Measurements from ENCODE around the gene RTL5. TPM values are rescaled to one million over a fixed set of nuclear protein-coding genes. Genes with fewer than 3 reads are reported as not detected.

Gene RTL5
- total RNA-seq, 2 experiments from 2014 or later = not detected

DNA sequence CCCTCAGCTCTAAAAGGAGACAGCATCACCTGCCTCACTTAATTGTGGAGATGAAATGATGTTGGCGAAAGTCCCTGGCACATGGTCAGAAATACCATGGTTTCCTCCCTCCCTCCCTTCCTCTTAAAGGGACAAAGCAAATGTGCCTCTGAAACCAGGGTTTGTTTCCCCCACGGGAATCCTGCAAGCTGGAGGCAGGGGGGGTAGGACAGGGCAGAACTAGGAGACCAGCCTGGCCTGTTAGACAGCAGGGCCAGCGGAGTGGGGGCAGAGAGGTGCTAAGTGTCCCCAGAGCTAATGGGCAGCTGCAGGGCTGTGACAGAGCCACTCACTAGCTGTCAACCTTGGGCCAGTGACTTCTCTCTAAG, 5.7 kb downstream of the RTL5 start:
- POLR2A ChIA-PET = no interaction called here
- intact Hi-C loops (cut with micrococcal nuclease; ENCODE audit: unreplicated experiment) = loop anchor here (5.0 kb wide), 1 partner anchor 129 kb away; no protein-coding TSS in a partner anchor
- no peak overlapping the region for H3K4me2 ChIP-seq (ENCODE audit: low read length)

DNA sequence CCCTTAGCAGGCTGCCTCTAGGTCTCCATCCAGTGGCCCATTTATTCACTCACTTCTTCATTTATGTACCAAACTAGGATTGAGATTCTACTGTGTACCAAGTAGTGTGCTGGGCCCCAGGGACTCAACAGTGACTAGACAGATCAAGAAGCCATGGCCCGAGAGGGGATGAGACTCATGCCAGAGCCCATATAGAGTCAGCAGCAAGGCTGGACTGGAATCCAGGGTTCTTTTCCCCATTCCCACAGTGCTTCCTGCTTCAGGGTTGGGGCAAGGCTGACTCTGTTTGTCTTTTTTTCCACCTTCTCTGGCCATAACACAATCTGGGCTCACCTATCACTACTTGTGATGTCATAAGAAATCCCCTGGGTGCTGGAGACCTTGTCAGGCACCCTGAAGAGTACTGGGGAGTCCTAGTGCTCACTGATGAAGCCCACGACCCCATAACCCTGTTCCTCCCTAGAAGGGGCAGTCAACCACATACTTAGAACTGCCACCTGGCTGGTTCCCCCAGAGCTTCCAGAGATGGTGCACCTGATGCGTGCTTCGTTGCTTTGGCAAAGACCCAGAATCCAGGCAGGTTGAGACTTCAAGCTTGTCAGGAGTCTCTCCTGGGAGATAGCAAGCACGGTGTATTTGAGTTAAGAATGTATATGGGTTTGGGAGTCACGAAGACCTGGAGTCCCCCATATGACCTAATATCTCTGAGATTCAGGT, 6.2 kb downstream of the RTL5 start:
- intact Hi-C loops (cut with micrococcal nuclease; ENCODE audit: unreplicated experiment) = loop anchor here (5.0 kb wide), 1 partner anchor 128 kb away; no protein-coding TSS in a partner anchor
- Histone ChIP-seq H4K20me1 (ENCODE audit: insufficient read depth, low read length) (no peaks in the 10 kb centered on the region), H3K79me2 (ENCODE audit: insufficient read depth, low read depth, low read length) (no peaks in the 10 kb centered on the region), H3K9me3 (ENCODE audit: low read length) (no peaks in the 10 kb centered on the region), H3K9me2 (ENCODE audit: insufficient read depth, low read length) (no peaks in the 10 kb centered on the region), H3K4me2 (ENCODE audit: low read length) (no peak overlapping the region), H3K4me1 (ENCODE audit: insufficient read depth, low read length, poor library complexity, severe bottlenecking) (no peaks in the 10 kb centered on the region), H3K4me3 (ENCODE audit: low read depth, low read length, poor library complexity, severe bottlenecking) (no peak overlapping the region), H3K27ac (ENCODE audit: low read depth, low read length, poor library complexity, severe bottlenecking) (no peak overlapping the region), H2AFZ (ENCODE audit: low read length) (no peak overlapping the region), H3K36me3 (ENCODE audit: insufficient read depth, low read length) (no peaks in the 10 kb centered on the region)
- DNase-seq (ENCODE audit: low spot score) = no peak
- ChIA-PET CTCF (ENCODE audit: unreplicated experiment) (no interaction called here), POLR2A (no interaction called here)
- BruUV-seq (replicated peaks) = no TSS peak
- TF ChIP-seq EZH2phosphoT487 (IDR thresholded peaks at IDR 0.05; ENCODE audit: borderline replicate concordance, low read depth, low read length) (no peak), CTCF (conservative IDR thresholded peaks at IDR 0.05; ENCODE audit: low read length) (no peak)

More for the DNA sequence above, 5.7 kb downstream of the RTL5 start:
- Histone ChIP-seq H3K79me2 (ENCODE audit: insufficient read depth, low read depth, low read length) (no peaks in the 10 kb centered on the region), H3K4me3 (ENCODE audit: low read depth, low read length, poor library complexity, severe bottlenecking) (no peak overlapping the region), H2AFZ (ENCODE audit: low read length) (no peak overlapping the region), H3K9me3 (ENCODE audit: low read length) (no peaks in the 10 kb centered on the region), H3K9me2 (ENCODE audit: insufficient read depth, low read length) (no peaks in the 10 kb centered on the region), H3K27ac (ENCODE audit: low read depth, low read length, poor library complexity, severe bottlenecking) (no peak overlapping the region), H3K36me3 (ENCODE audit: insufficient read depth, low read length) (no peaks in the 10 kb centered on the region), H4K20me1 (ENCODE audit: insufficient read depth, low read length) (no peaks in the 10 kb centered on the region), H3K4me1 (ENCODE audit: insufficient read depth, low read length, poor library complexity, severe bottlenecking) (no peaks in the 10 kb centered on the region)
- TF ChIP-seq EZH2phosphoT487 (IDR thresholded peaks at IDR 0.05; ENCODE audit: borderline replicate concordance, low read depth, low read length) (no peak), CTCF (conservative IDR thresholded peaks at IDR 0.05; ENCODE audit: low read length) (no peak)
- no peak for DNase-seq (ENCODE audit: low spot score)
- BruUV-seq (replicated peaks) = no TSS peak
- CTCF ChIA-PET (ENCODE audit: unreplicated experiment) = no interaction called here

DNA sequence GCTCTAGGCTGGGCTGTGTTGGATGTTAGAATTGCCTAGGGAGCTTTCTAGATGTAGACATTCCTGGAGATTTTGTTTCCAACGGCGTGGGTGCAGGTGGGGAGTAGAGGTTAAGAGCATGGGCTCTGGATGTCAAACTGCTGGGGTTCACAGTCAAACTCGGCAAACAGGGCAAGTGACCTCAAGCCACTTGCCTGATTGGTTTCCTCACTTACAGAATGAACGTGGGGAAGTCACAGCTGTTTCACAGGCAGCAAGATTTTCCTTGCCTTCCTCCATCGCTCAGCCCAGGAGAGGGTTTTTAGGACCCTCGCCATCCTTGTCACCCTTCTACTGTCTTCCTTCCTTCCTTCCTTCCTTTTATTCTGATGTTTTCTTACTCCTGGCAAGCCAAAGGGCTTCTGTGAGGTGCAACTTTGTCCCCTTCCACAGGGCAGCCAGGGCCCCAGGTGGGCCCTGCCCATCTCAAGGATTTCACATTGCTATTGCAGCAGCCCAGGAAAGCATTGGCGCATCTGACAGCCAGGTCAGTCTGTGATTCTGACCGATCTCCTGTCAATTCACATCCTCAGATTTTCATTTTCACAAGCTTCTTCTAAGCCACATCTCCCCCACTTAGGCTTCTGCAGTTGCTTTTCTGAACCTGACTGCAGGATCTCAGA, 7.0 kb downstream of the RTL5 start:
- no peak overlapping the region for H3K27ac ChIP-seq (ENCODE audit: low read depth, low read length, poor library complexity, severe bottlenecking)
- H3K9me3 ChIP-seq (ENCODE audit: low read length) = no peaks in the 10 kb centered on the region
- no peaks in the 10 kb centered on the region for H3K79me2 ChIP-seq (ENCODE audit: insufficient read depth, low read depth, low read length)
- intact Hi-C loops (cut with micrococcal nuclease; ENCODE audit: unreplicated experiment) = loop anchor here (5.0 kb wide), 1 partner anchor 127 kb away; no protein-coding TSS in a partner anchor
- BruUV-seq (replicated peaks) = no TSS peak
- POLR2A ChIA-PET = no interaction called here
- H3K4me2 ChIP-seq (ENCODE audit: low read length) = no peak overlapping the region
- no peaks in the 10 kb centered on the region for H3K9me2 ChIP-seq (ENCODE audit: insufficient read depth, low read length)
- H3K4me3 ChIP-seq (ENCODE audit: low read depth, low read length, poor library complexity, severe bottlenecking) = no peak overlapping the region
- no peaks in the 10 kb centered on the region for H3K4me1 ChIP-seq (ENCODE audit: insufficient read depth, low read length, poor library complexity, severe bottlenecking)
- DNase-seq (ENCODE audit: low spot score) = no peak
- no peaks in the 10 kb centered on the region for H3K36me3 ChIP-seq (ENCODE audit: insufficient read depth, low read length)
- no peaks in the 10 kb centered on the region for H4K20me1 ChIP-seq (ENCODE audit: insufficient read depth, low read length)
- CTCF ChIA-PET (ENCODE audit: unreplicated experiment) = no interaction called here
- TF ChIP-seq CTCF (conservative IDR thresholded peaks at IDR 0.05; ENCODE audit: low read length) = no peak
- no peak overlapping the region for H2AFZ ChIP-seq (ENCODE audit: low read length)
